ENCODE results near the gene SEZ6.

DNA sequence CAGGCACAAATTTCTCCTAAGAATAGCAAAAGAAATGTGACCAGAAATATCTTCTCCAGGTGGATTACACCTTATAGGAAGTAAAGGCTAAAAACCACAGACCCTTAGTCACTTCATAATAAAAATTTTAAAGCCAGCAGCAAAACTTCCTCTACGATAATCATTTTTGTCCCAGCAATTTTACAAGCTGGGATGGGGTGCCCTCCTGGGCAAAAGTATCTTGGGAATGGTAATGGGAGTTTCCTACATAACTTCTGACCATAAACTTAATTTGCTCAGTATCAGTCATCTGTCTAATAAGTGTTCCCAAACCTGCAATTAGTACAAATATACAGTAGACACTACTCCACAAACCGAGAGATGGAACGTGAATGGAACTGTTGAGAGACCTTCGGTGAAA is 57.5 kb downstream of the SEZ6 start:
- TF ChIP-seq, protein P1, sequence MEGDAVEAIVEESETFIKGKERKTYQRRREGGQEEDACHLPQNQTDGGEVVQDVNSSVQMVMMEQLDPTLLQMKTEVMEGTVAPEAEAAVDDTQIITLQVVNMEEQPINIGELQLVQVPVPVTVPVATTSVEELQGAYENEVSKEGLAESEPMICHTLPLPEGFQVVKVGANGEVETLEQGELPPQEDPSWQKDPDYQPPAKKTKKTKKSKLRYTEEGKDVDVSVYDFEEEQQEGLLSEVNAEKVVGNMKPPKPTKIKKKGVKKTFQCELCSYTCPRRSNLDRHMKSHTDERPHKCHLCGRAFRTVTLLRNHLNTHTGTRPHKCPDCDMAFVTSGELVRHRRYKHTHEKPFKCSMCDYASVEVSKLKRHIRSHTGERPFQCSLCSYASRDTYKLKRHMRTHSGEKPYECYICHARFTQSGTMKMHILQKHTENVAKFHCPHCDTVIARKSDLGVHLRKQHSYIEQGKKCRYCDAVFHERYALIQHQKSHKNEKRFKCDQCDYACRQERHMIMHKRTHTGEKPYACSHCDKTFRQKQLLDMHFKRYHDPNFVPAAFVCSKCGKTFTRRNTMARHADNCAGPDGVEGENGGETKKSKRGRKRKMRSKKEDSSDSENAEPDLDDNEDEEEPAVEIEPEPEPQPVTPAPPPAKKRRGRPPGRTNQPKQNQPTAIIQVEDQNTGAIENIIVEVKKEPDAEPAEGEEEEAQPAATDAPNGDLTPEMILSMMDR (IDR thresholded peaks at IDR 0.05): no peak
- TF ChIP-seq EZH2phosphoT487 (IDR thresholded peaks at IDR 0.05): no peak
- TF ChIP-seq EZH2 (IDR thresholded peaks at IDR 0.05): no peak

All from neural progenitor cell (in vitro differentiated cells).